SIG-M5 (cell line): Measurements from ENCODE around the gene CORO1C.

Experiments
- DNase-seq: peaks from one replicate; lab custom pipeline; 2025; lab: John Stamatoyannopoulos, UW

CORO1C gene

DNA sequence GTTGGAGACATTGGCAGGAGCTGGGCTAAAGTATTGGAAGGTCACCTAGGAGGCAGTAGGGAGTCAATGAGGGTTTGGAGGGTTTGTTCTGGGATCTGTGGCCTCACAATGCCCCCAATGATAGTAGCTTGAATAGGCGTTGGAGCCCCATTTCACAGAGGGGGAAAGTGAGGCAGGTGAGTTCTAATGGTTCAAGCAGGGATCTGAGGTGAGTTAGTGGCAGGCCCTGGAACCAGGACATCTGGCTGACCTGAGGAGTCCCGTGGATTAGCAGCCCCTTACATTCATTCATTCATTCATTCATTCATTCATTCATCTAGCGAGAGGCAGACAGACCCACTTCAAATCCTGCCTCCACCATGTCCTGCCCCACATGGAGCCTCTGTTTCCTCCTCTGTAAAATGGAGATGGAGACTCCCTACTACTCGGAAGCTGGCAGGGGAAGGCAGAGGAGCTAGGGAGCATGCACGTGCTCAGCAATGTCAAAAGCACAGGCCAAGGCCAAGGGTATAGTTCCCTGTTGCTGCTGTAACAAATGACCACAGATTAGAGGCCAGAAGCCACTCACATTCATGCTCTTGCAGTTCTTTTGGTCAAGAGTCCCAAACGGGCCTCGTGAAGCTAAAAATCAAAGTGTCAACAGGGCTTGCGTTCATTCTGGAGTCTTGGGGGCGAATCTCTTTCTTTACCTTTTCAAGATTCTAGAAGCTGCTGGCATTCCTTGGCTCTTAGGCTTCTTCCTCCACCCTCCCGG is 131.2 kb downstream of the CORO1C start:
- DNase-seq = no peak

DNA sequence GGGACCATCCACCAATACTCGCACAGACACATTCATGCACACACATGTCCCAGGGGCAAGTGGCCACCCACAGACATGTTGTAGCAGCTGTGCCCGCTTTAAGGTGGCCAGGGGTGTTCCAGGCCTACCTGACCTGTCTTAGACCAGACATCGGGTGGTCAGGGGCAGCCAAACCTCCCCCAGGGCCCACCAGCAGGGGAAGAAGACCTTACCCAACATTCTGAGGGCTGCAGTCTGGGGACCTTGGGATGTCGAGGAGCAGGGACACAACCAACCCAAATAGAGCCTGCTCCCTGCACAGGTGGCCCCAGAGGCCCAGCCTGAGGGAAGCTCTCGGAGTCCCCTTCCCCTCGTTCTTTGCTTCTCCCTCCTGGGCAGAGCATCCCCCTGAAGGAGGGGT is 131.8 kb downstream of the CORO1C start:
- DNase-seq = no peak

GRCh38 chr12:108598553-108599250 is 132.6 kb downstream of the CORO1C start:
- no peak for DNase-seq

GRCh38 chr12:108597559-108598471 is 133.5 kb downstream of the CORO1C start, which contains the start of gene TMEM119:
Gene TMEM119 (minus strand): TSS chr12:108598084. CDS start chr12:108592383, 5,701 bp downstream.
- DNase-seq = no peak

DNA sequence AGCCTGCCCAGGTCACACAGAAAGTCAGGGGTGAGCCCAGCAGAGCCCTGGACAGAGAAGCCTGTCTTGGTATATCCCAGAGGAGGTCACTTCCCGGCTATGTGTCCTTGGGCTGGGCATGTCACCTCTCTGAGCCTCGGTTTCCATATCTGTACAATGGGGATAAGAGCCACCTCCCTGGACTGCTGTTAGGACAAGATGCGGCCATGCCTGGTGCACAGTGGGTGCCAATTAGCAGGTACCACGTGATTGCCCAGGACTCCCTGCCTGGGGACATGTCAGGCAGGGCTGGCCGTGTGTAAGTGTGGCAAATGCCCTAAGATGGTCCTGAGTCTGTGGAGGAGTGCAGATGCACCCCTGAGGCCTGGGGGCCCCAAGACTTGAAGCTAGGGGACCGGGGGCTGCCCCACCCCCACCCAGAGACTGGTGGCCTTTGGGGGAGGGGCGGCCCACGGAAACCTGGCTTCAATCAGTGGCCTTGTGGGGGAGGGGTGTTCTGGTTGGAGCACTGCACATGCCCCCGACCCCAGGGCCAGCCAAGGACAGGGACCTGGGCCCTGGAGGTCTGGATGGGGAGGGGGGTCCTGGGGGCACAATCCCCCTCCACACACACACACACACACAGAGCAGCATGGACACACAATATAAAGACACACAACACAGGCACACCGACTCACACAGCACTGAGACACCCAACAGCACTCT is 134.3 kb downstream of the CORO1C start:
- DNase-seq = no peak

DNA sequence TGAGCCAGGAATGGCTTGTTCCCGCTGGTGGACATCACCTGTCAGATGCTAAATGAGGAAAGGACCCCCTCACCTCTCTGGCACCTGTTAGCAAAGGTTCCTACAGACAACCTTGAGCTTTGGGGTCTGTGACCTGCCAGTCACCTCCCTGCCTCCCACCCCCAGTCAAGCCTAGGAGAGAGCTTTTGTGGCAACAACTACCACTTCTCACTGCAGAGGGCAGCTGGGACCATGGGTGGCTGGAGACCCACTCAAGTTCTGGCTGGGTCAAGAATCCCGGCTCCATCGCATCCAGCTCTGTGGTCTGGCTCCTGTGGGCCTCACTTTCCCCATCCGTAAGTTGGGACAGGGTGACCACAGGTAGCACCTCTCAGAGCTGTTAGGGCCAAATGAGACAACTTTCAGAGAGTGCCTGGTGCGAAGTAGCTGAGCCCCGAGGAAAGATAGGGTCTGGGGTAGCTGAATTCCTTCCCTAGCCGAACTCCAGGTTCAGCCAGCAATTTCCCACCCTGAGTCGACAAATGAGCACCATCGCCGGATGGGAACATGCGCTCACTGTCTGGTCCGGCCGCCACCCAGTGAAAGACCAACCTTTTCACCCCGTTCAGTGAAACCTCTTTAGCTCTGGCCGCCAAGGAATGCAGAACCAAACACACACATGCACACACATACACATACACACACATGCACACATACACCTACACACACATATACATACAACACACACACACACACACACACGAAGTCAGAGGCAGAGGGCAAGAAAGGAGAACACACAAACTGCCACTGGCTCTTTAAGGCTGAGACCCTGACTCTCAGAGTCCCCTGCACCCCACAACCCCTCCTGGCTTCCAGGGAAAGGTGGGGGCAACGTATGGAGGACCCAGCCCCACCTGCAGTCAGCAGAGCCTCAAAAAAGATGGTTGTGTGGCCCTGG is 135.3 kb downstream of the CORO1C start:
- no peak for DNase-seq
